ENCODE results near the gene CPVL. TPM values are rescaled to one million over a fixed set of nuclear protein-coding genes. Genes with fewer than 3 reads are reported as not detected.

The CPVL gene
- total and polyA plus RNA-seq, 2 of the 4 experiments (the other 2 are of a cell fraction), result not detected

DNA sequence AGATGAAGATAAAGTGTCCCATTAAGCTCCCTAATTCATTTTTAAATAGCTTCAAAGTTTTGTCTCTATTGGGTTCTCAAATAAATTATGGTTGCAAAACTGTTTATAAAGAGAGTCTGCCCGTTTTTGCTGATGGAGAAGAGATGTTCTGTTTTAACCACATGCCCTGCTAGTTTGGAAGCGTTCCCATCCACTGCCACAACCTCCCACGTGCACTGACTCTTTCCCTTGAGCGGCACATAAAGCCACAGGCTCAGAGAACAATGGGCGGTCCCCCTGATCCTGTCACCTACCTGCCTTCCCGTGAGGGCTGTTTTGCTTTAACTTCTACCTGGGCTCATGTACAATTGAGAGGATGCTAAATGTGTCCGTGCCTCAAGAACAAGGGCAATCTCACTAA is 65.5 kb downstream of the CPVL start:
- H3K56ac ChIP-seq (ENCODE audit: extremely low read depth, insufficient read depth, low read length), result no peak overlapping the region
- no peak overlapping the region for H2BK20ac ChIP-seq (ENCODE audit: low read depth, low read length)
- H3K9me1 ChIP-seq (ENCODE audit: insufficient read depth, low read length), result no peaks in the 10 kb centered on the region
- no peaks in the 10 kb centered on the region for H4K20me1 ChIP-seq (ENCODE audit: insufficient read depth, low read length)
- DNase-seq, result no peak
- no peak overlapping the region for H3K4ac ChIP-seq (ENCODE audit: low read depth, low read length)
- H3K36me3 ChIP-seq (ENCODE audit: control insufficient read depth, insufficient read depth, low read length), result no peaks in the 10 kb centered on the region
- ChIA-PET POLR2A (ENCODE audit: unreplicated experiment) (no interaction called here), CTCF (no interaction called here)
- H2AFZ ChIP-seq (replicated peaks; ENCODE audit: low read length, poor library complexity), result no peak overlapping the region
- no peak overlapping the region for H4K5ac ChIP-seq (ENCODE audit: low read depth, low read length)
- no peak overlapping the region for H4K8ac ChIP-seq (ENCODE audit: low read depth in 2 of 2, low read length in 2 of 2)
- dilution Hi-C loops (cut with HindIII; ENCODE audit: low sequenced_read_pairs, unreplicated experiment), result no loop called here
- BruUV-seq (replicated peaks), result no TSS peak
- H2AK5ac ChIP-seq (ENCODE audit: low read depth, low read length), result no peak overlapping the region
- no peaks in the 10 kb centered on the region for H3K27me3 ChIP-seq (ENCODE audit: control insufficient read depth, insufficient read depth, low read length)
- H3K4me2 ChIP-seq (ENCODE audit: low read depth, low read length), result no peak overlapping the region
- in situ Hi-C loops (cut with MboI; ENCODE audit: low sequenced_read_pairs), result no loop called here
- no peak overlapping the region for H2AK9ac ChIP-seq (replicated peaks; ENCODE audit: low read depth, low read length, poor library complexity)
- intact Hi-C loops (cut with micrococcal nuclease), result no loop called here
- no peak overlapping the region for H3K4me3 ChIP-seq (ENCODE audit: insufficient read depth, low read depth, low read length)
- H2BK5ac ChIP-seq (ENCODE audit: low read depth, low read length, poor library complexity, severe bottlenecking), result no peak overlapping the region
- no peak overlapping the region for H3K14ac ChIP-seq (replicated peaks; ENCODE audit: low read depth, low read length)
- H2BK15ac ChIP-seq (ENCODE audit: low read depth, low read length), result no peak overlapping the region
- no peaks in the 10 kb centered on the region for H3K9me3 ChIP-seq (ENCODE audit: control insufficient read depth, insufficient read depth, low read length)
- H3K79me1 ChIP-seq (ENCODE audit: low read depth in 1 of 2, low read length in 2 of 2), result no peaks in the 10 kb centered on the region
- H4K91ac ChIP-seq (ENCODE audit: insufficient read depth, low read depth, low read length), result no peak overlapping the region
- H2BK120ac ChIP-seq (ENCODE audit: low read depth, low read length), result no peak overlapping the region
- TF ChIP-seq BHLHE40 (IDR thresholded peaks at IDR 0.05; ENCODE audit: low read depth, low read length), result no peak
- TF ChIP-seq MAZ (IDR thresholded peaks at IDR 0.05; ENCODE audit: borderline replicate concordance, low read depth, low read length), result no peak
- TF ChIP-seq RFX5 (IDR thresholded peaks at IDR 0.05; ENCODE audit: low read depth, low read length), result no peak
- TF ChIP-seq, protein P1, sequence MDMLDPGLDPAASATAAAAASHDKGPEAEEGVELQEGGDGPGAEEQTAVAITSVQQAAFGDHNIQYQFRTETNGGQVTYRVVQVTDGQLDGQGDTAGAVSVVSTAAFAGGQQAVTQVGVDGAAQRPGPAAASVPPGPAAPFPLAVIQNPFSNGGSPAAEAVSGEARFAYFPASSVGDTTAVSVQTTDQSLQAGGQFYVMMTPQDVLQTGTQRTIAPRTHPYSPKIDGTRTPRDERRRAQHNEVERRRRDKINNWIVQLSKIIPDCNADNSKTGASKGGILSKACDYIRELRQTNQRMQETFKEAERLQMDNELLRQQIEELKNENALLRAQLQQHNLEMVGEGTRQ (IDR thresholded peaks at IDR 0.05; ENCODE audit: low read depth, low read length), result no peak
- TF ChIP-seq MXI1 (IDR thresholded peaks at IDR 0.05; ENCODE audit: borderline replicate concordance, low read depth, low read length), result no peak
- TF ChIP-seq CHD1 (IDR thresholded peaks at IDR 0.05; ENCODE audit: low read depth, low read length), result no peak
- no peak for TF ChIP-seq NFE2L2 (IDR thresholded peaks at IDR 0.05; ENCODE audit: low read depth, low read length)
- no peak for TF ChIP-seq CEBPB (IDR thresholded peaks at IDR 0.05; ENCODE audit: low read depth, low read length)
- TF ChIP-seq POLR2A (IDR thresholded peaks at IDR 0.05; ENCODE audit: low read depth, low read length), result no peak
- TF ChIP-seq, protein P2, sequence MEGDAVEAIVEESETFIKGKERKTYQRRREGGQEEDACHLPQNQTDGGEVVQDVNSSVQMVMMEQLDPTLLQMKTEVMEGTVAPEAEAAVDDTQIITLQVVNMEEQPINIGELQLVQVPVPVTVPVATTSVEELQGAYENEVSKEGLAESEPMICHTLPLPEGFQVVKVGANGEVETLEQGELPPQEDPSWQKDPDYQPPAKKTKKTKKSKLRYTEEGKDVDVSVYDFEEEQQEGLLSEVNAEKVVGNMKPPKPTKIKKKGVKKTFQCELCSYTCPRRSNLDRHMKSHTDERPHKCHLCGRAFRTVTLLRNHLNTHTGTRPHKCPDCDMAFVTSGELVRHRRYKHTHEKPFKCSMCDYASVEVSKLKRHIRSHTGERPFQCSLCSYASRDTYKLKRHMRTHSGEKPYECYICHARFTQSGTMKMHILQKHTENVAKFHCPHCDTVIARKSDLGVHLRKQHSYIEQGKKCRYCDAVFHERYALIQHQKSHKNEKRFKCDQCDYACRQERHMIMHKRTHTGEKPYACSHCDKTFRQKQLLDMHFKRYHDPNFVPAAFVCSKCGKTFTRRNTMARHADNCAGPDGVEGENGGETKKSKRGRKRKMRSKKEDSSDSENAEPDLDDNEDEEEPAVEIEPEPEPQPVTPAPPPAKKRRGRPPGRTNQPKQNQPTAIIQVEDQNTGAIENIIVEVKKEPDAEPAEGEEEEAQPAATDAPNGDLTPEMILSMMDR (conservative IDR thresholded peaks at IDR 0.05; ENCODE audit: low read depth, low read length), result no peak
- TF ChIP-seq, protein P3, sequence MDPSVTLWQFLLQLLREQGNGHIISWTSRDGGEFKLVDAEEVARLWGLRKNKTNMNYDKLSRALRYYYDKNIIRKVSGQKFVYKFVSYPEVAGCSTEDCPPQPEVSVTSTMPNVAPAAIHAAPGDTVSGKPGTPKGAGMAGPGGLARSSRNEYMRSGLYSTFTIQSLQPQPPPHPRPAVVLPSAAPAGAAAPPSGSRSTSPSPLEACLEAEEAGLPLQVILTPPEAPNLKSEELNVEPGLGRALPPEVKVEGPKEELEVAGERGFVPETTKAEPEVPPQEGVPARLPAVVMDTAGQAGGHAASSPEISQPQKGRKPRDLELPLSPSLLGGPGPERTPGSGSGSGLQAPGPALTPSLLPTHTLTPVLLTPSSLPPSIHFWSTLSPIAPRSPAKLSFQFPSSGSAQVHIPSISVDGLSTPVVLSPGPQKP (IDR thresholded peaks at IDR 0.05; ENCODE audit: borderline replicate concordance, low read depth, low read length), result no peak
- TF ChIP-seq FOS (IDR thresholded peaks at IDR 0.05; ENCODE audit: low read depth, low read length), result no peak
- no peak for TF ChIP-seq MAFK (IDR thresholded peaks at IDR 0.05; ENCODE audit: low read depth, low read length)
- no peak for TF ChIP-seq RAD21 (IDR thresholded peaks at IDR 0.05; ENCODE audit: low read length)
- H3K9ac ChIP-seq (ENCODE audit: low read depth, low read length), result no peak overlapping the region
- H3K27ac ChIP-seq (ENCODE audit: insufficient read depth, low read length), result no peak overlapping the region
- H3K4me1 ChIP-seq (ENCODE audit: control insufficient read depth, insufficient read depth, low read length), result no peaks in the 10 kb centered on the region
- WGBS, 2 experiments (ENCODE audit: extremely low coverage in 2 of 2, insufficient read length in 1 of 2), result no CpG with 5 or more reads among the region's 7 CpGs
- ATAC-seq (ENCODE audit: low read depth), result no peak
- H3K23ac ChIP-seq (ENCODE audit: low read depth, low read length), result no peak overlapping the region
- no peak overlapping the region for H3K18ac ChIP-seq (ENCODE audit: low read depth, low read length)

Data from IMR-90 (cell line).